ENCODE data around the gene SH3RF1. TPM values are rescaled to one million over a fixed set of nuclear protein-coding genes. Genes with fewer than 3 reads are reported as not detected.

Gene SH3RF1
- total and polyA plus RNA-seq, 8 donors = 3.4 to 47.8 (median 18.9) TPM

DNA sequence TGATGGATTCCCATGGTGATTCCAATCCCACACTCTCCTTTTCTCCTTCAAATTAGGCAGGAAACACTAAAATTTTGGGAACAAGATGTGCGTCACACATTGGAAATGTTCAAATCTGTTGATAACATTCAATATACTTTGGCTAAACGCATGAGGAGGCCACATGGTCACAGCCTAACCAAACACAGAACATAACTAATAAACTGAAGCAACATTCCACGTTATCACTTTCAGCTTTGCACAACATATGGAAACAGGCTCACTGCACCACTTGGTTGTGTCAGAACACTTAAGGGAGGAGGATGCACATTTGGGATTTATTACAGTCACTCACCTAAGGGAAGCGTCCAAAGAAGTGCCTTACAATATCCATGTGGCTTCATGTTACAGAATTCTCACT, 4.7 kb downstream of the SH3RF1 start:
- Histone ChIP-seq H3K27ac (peak overlapping the region in 4 of 5 donors; percentile 34 to 98 (median 69)), H3K27me3 (no peaks in the 10 kb centered on the region), H3K9me3 (no peaks in the 10 kb centered on the region), H3K4me3 (peak overlapping the region in 2 of 4 donors; percentile 63 to 87), H3K36me3 (peaks cover 0 to 21% (median 2%) of the 10 kb centered on the region in 4 donors), H3K4me1 (peaks cover 32 to 81% (median 57%) of the 10 kb centered on the region in 4 donors)
- WGBS, 5 donors = 40 to 65% (median 57%) methylated on average over 4 of the region's 4 CpGs
- TF ChIP-seq, protein P1, sequence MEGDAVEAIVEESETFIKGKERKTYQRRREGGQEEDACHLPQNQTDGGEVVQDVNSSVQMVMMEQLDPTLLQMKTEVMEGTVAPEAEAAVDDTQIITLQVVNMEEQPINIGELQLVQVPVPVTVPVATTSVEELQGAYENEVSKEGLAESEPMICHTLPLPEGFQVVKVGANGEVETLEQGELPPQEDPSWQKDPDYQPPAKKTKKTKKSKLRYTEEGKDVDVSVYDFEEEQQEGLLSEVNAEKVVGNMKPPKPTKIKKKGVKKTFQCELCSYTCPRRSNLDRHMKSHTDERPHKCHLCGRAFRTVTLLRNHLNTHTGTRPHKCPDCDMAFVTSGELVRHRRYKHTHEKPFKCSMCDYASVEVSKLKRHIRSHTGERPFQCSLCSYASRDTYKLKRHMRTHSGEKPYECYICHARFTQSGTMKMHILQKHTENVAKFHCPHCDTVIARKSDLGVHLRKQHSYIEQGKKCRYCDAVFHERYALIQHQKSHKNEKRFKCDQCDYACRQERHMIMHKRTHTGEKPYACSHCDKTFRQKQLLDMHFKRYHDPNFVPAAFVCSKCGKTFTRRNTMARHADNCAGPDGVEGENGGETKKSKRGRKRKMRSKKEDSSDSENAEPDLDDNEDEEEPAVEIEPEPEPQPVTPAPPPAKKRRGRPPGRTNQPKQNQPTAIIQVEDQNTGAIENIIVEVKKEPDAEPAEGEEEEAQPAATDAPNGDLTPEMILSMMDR (IDR thresholded peaks at IDR 0.05) = no peak
- TF ChIP-seq POLR2AphosphoS5 (IDR thresholded peaks at IDR 0.05) = no peak
- TF ChIP-seq EP300 (IDR thresholded peaks at IDR 0.05) = no peak
- no peak for TF ChIP-seq POLR2A (IDR thresholded peaks at IDR 0.05)
- DNase-seq = no peak
- intact Hi-C loops (cut with DNase I; ENCODE audit: low total_unique reads) = no loop called here

DNA sequence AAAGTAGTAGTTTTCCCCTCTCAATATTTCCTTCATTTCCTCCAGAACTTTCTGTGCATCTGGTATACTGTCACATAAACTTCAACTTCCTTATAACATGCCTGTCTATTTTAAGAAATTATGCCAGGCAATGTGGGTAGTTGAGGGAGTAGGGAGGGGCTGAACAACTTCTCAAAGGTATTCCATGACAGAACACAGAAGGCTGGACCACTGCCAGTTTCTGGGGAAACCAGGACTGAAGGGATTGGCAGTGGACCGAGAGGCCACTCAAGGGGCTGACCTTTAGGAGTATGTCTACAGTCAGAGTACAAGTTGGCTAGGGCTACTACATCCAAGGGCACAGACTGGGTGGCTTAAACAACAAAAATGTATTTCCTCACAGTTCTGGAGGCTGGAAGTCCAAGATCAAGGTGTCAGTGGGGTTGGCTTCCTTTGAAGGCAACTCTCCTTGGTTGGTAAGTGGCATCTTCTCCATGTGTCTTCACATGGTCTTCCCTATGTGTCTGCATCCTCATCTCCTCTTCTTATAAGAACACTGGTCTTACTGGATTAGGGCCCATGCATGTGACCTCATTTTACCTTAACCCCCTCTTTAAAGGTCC, 6.9 kb downstream of the SH3RF1 start:
- no peaks in the 10 kb centered on the region for H3K27me3 ChIP-seq
- peak in 1 of 2 donors; percentile 60 for DNase-seq
- TF ChIP-seq POLR2AphosphoS5 (IDR thresholded peaks at IDR 0.05) (no peak), POLR2A (IDR thresholded peaks at IDR 0.05) (no peak), EP300 (IDR thresholded peaks at IDR 0.05) (no peak)
- TF ChIP-seq, protein P1 (IDR thresholded peaks at IDR 0.05) = no peak
- no peak overlapping the region for H3K4me3 ChIP-seq
- H3K36me3 ChIP-seq = peaks cover 0 to 21% (median 2%) of the 10 kb centered on the region in 4 donors
- H3K27ac ChIP-seq = peak overlapping the region in 1 of 5 donors; percentile 34
- WGBS, 5 donors = 50 to 83% (median 55%) methylated on average over 1 of the region's 1 CpG
- no peaks in the 10 kb centered on the region for H3K9me3 ChIP-seq
- H3K4me1 ChIP-seq = peaks cover 34 to 94% (median 65%) of the 10 kb centered on the region in 4 donors
- intact Hi-C loops (cut with DNase I; ENCODE audit: low total_unique reads) = no loop called here

DNA sequence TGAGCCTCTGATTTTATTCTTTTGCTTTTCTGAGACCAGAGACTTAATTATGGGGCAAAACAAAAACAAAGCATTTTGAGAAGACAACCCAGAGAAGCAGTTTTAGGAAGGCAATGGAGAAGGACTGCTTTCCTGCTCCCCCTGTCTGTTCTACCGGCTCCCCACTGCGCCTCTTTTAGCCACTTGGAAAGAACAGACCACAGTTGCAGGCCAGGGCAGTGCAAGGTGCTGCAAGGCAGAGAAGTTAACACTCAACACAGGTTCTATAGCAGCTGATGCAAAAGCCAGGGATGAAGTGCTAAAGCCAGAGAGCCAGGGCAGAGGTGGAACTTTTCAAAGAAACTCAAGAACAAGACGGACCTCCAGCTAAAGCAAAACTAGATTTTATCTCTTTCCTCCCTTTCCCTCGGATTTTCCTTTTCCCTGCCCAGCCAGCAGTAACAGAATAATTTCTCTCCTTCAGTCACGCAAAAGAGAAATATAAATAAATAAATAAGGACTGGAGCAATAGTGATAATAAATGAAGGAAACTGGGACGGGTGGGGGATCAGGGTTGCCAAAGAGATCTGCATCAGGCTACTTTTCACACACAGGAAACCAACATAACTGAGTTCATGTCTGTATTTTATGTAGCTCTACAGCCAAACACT, 10.4 kb downstream of the SH3RF1 start:
- Histone ChIP-seq H3K4me3 (no peak overlapping the region), H3K27ac (peak overlapping the region in 1 of 5 donors; percentile 24), H3K4me1 (peaks cover 45 to 94% (median 72%) of the 10 kb centered on the region in 4 donors), H3K27me3 (no peaks in the 10 kb centered on the region), H3K9me3 (no peaks in the 10 kb centered on the region), H3K36me3 (peaks cover 0 to 21% (median 2%) of the 10 kb centered on the region in 4 donors)
- DNase-seq = no peak
- 32 to 48% (median 36%) methylated on average over 6 of the region's 6 CpGs for whole genome bisulfite sequencing, 5 donors
- TF ChIP-seq POLR2AphosphoS5 (IDR thresholded peaks at IDR 0.05) (no peak), EP300 (IDR thresholded peaks at IDR 0.05) (no peak), POLR2A (IDR thresholded peaks at IDR 0.05) (no peak)
- TF ChIP-seq, protein P1 (IDR thresholded peaks at IDR 0.05) = no peak
- intact Hi-C loops (cut with DNase I; ENCODE audit: low total_unique reads) = no loop called here

DNA sequence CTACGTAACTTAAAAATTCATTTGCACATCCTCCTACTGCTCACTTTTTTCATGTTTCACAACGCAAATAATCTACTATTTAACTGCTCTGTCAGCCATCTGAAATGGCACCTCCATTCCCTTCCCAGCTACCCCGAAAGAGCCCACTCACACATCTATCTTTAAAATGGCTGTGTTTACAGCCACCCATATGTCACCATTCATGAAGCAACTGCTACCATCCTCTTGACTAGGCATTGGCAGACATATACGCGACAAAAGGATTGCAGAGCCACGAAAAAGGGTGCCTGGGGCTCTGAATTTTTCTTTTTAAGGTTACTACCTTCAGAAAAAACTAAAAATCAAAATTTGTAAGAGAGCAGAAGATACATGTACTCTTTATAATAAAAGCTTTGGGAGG, 11.5 kb downstream of the SH3RF1 start:
- no peak for TF ChIP-seq EP300 (IDR thresholded peaks at IDR 0.05)
- TF ChIP-seq, protein P1 (IDR thresholded peaks at IDR 0.05) = no peak
- TF ChIP-seq POLR2A (IDR thresholded peaks at IDR 0.05) = no peak
- no peak for TF ChIP-seq POLR2AphosphoS5 (IDR thresholded peaks at IDR 0.05)
- intact Hi-C loops (cut with DNase I; ENCODE audit: low total_unique reads) = no loop called here
- DNase-seq = no peak
- H3K27me3 ChIP-seq = no peaks in the 10 kb centered on the region
- 86 to 91% (median 89%) methylated on average over 6 of the region's 6 CpGs for WGBS, 5 donors
- no peak overlapping the region for H3K4me3 ChIP-seq
- H3K36me3 ChIP-seq = peaks cover 0 to 14% (median 2%) of the 10 kb centered on the region in 4 donors
- no peaks in the 10 kb centered on the region for H3K9me3 ChIP-seq
- no peak overlapping the region for H3K27ac ChIP-seq
- peaks cover 46 to 96% (median 76%) of the 10 kb centered on the region in 4 donors for H3K4me1 ChIP-seq
